OCI-LY7 (cell line): ENCODE measurements around the gene TECR. TPM values are rescaled to one million over a fixed set of nuclear protein-coding genes. Genes with fewer than 3 reads are reported as not detected.
"Not testable (repeated sequence)": the region's sequence is repeated elsewhere in the genome, so short reads cannot be mapped to it uniquely, and the experiment has no call there.

ENCODE experiments used
- BruUV-seq: library from RNA; stranded (reverse); fragments of 400-500 nt; replicated peaks from 2 replicates; lab custom pipeline; 2021; lab: Mats Ljungman, UMichigan
- CTCF ChIA-PET: fragments of 300-600 bp; sonication (Branson Sonifier 250); formaldehyde crosslinking; loops from one replicate; lab custom pipeline; 2022; ENCODE audit warnings: antibody characterized with exemption; ENCODE audit not compliant: unreplicated experiment; lab: Charles Lee
- POLR2A ChIA-PET: fragments of 300-600 bp; sonication (Branson Sonifier 250); formaldehyde crosslinking; loops from one replicate; lab custom pipeline; 2022; ENCODE audit warnings: antibody characterized with exemption; lab: Charles Lee
- DNase-seq: peaks from one replicate; pipeline ENCODE4 v3.0.0-alpha.2; 2015; ENCODE audit warnings: low spot score
- H2AFZ ChIP-seq: fragments of 200-600 bp; sonication (generic), shearing (Covaris generic); 2 replicates; pipeline ENCODE4 v1.6.1; 2014; ENCODE audit warnings: mild to moderate bottlenecking, antibody characterized with exemption, low read length, moderate library complexity
- H3K27ac ChIP-seq: fragments of 200-600 bp; sonication (generic); 2 replicates; pipeline ENCODE4 v1.5.1; 2014; ENCODE audit warnings: mixed run types, low read depth, mild to moderate bottlenecking, moderate library complexity, low read length, inconsistent platforms; ENCODE audit not compliant: poor library complexity, severe bottlenecking
- H3K36me3 ChIP-seq: fragments of 200-600 bp; sonication (generic); 2 replicates; pipeline ENCODE4 v1.6.1; 2014; ENCODE audit warnings: mild to moderate bottlenecking, antibody characterized with exemption, low read length, moderate library complexity, mixed read lengths; ENCODE audit not compliant: insufficient read depth
- H3K4me1 ChIP-seq: fragments of 200-600 bp; sonication (generic); 2 replicates; pipeline ENCODE4 v1.5.1; 2014; ENCODE audit warnings: mild to moderate bottlenecking, low read length; ENCODE audit not compliant: insufficient read depth, poor library complexity, severe bottlenecking
- H3K4me2 ChIP-seq: fragments of 200-600 bp; sonication (generic); 2 replicates; pipeline ENCODE4 v1.6.1; 2014; ENCODE audit warnings: mild to moderate bottlenecking, low read length
- H3K4me3 ChIP-seq: fragments of 200-600 bp; sonication (generic); 2 replicates; pipeline ENCODE4 v1.5.1; 2014; ENCODE audit warnings: mild to moderate bottlenecking, low read depth, low read length; ENCODE audit not compliant: poor library complexity, severe bottlenecking
- H3K79me2 ChIP-seq: fragments of 200-600 bp; sonication (generic); 2 replicates; pipeline ENCODE4 v1.6.1; 2016; ENCODE audit warnings: low read depth, mild to moderate bottlenecking, low read length, moderate library complexity, mixed read lengths; ENCODE audit not compliant: insufficient read depth
- H3K9me2 ChIP-seq: fragments of 200-600 bp; sonication (generic); 2 replicates; pipeline ENCODE4 v1.6.1; 2016; ENCODE audit warnings: mild to moderate bottlenecking, low read length, mixed read lengths; ENCODE audit not compliant: insufficient read depth
- H3K9me3 ChIP-seq: fragments of 200-600 bp; sonication (generic); 2 replicates; pipeline ENCODE4 v1.6.1; 2014; ENCODE audit warnings: mild to moderate bottlenecking, mixed run types, low read length, mixed read lengths
- H4K20me1 ChIP-seq: fragments of 200-600 bp; sonication (generic); 2 replicates; pipeline ENCODE4 v1.6.1; 2014; ENCODE audit warnings: mild to moderate bottlenecking, antibody characterized with exemption, low read length, moderate library complexity, mixed read lengths; ENCODE audit not compliant: insufficient read depth
- EZH2phosphoT487 ChIP-seq: fragments of 200-600 bp; sonication (generic); IDR thresholded peaks from 2 replicates; pipeline ENCODE4 v1.6.1; 2018; ENCODE audit warnings: low read depth, borderline replicate concordance, mild to moderate bottlenecking, mixed run types, antibody characterized with exemption, low read length, moderate library complexity, mixed read lengths
- intact Hi-C: fragments of 100-400 bp; cut with micrococcal nuclease; formaldehyde crosslinking; loops from one replicate; pipeline ENCODE4 v1.10.0; 2022; ENCODE audit not compliant: unreplicated experiment
- total RNA-seq, 2 experiments: library from RNA; depleted of rRNA in 1 of 2; stranded (reverse); fragments of >200 nt in 1 of 2; shearing (Covaris generic) in 1 of 2; gene quantifications; 2 replicates each; pipeline ENCODE4 v1.2.3, GENCODE V29; 2014 to 2022
- TF ChIP-seq, protein P1 (sequence below): fragments of 200-600 bp; sonication (generic); conservative IDR thresholded peaks from 2 replicates; pipeline ENCODE4 v1.5.1; 2014; ENCODE audit warnings: mild to moderate bottlenecking, antibody characterized with exemption, low read length, moderate library complexity, mixed read lengths

TECR gene
- total RNA-seq, 2 experiments from 2014 or later, result 81.4 to 128 TPM

DNA sequence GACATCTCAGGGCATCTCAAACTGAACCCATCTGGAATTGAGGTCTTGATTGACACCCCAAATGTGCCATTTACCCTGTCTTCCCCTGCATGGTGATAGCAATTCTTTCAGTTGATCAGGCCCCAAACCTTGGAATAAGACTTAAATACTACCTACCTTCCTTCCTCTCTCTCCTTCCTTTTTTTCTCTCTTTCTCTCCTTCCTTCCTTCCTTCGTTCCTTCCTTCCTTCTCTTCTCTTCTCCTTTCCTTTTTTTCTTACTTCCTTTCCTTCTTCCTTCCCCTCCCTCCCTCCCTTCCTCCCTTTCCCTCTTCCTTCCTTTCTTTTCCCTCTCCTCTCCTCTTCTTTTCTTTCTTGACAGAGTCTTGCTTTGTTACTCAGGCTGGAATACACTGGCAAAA is 26.1 kb upstream of the TECR start:
- Histone ChIP-seq H2AFZ (no peak overlapping the region), H3K36me3 (no peaks in the 10 kb centered on the region), H3K4me3 (no peak overlapping the region), H3K9me2 (no peaks in the 10 kb centered on the region), H3K27ac (no peak overlapping the region), H3K79me2 (no peaks in the 10 kb centered on the region), H4K20me1 (no peaks in the 10 kb centered on the region), H3K4me1 (peaks cover 21% of the 10 kb centered on the region), H3K9me3 (no peaks in the 10 kb centered on the region), H3K4me2 (no peak overlapping the region)
- ChIA-PET CTCF (no interaction called here), POLR2A (interaction anchor here (1.1 kb wide), 1 partner anchor 16 kb away, joined by 4 read pairs; no protein-coding TSS in a partner anchor)
- intact Hi-C loops, result no loop called here
- TF ChIP-seq, protein P1, sequence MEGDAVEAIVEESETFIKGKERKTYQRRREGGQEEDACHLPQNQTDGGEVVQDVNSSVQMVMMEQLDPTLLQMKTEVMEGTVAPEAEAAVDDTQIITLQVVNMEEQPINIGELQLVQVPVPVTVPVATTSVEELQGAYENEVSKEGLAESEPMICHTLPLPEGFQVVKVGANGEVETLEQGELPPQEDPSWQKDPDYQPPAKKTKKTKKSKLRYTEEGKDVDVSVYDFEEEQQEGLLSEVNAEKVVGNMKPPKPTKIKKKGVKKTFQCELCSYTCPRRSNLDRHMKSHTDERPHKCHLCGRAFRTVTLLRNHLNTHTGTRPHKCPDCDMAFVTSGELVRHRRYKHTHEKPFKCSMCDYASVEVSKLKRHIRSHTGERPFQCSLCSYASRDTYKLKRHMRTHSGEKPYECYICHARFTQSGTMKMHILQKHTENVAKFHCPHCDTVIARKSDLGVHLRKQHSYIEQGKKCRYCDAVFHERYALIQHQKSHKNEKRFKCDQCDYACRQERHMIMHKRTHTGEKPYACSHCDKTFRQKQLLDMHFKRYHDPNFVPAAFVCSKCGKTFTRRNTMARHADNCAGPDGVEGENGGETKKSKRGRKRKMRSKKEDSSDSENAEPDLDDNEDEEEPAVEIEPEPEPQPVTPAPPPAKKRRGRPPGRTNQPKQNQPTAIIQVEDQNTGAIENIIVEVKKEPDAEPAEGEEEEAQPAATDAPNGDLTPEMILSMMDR, result no peak
- TF ChIP-seq EZH2phosphoT487, result no peak
- no peak for DNase-seq
- no TSS peak for BruUV-seq

DNA sequence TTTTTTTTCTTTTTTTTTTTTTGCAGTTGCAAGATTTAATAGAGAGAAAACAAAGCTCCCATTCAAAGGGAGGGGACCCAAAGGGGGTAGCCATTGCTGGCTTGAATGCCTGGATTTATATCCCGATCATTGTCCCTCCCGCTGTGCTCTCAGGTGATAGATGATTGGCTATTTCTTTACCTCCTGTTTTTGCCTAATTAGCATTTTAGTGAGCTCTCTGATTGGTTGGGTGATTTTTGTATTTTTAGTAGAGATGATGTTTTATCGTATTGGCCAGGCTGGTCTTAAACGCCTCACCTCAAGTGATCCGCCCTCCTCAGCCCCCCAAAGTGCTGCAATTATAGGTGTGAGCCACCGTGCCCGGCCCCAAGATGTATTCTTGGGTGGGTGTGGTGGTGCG is 24.8 kb upstream of the TECR start:
- H3K4me3 ChIP-seq, H3K27ac ChIP-seq, H3K9me2 ChIP-seq, H3K4me2 ChIP-seq, H2AFZ ChIP-seq, DNase-seq, CTCF ChIA-PET, H3K9me3 ChIP-seq, BruUV-seq, intact Hi-C loops, H3K79me2 ChIP-seq, H4K20me1 ChIP-seq, H3K36me3 ChIP-seq: not testable (repeated sequence)
- H3K4me1 ChIP-seq, result peaks cover 21% of the 10 kb centered on the region
- POLR2A ChIA-PET, result interaction anchor here (0.7 to 1.2 kb wide), 4 partner anchors 9 to 18 kb away, joined by 3 to 5 read pairs (median 4); partner anchors contain the start of gene DNAJB1

DNA sequence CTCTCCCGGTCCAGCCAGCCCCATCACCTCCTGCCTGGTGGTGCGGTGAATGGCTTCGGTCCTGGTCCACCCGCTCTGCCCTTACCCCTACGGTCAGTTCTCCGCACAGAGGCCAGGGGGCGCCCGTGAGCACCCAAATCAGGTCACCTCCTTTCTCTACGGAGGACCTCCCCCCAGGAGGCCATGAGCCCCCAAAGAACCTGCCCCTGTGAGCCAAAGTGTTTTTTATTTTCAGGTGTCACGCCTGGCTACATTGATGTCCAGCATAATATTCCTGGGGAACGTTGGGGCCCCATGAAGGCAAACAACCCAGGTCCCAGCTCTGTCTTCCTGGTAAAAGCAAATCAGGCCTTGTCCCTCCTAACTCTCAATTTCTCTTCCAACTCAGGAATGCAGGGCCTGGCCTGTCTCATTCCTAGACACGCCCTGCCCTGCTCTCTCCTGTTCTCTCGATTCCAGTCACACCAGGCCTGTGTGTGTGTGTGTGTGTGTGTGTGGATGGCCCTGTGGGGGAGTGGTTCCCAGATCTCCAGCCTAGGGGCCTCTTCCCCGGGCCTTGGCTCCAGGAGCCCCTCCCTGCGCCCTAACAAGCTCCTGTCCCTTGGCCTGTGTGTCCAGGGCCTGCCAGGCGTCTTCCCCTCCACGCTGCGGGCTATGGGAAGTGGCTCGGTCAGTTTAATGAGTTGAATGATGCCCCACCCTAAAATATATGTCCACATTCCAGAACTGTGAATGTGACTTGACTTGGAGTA is 23.7 kb upstream of the TECR start:
- Histone ChIP-seq H3K4me1 (peaks cover 21% of the 10 kb centered on the region), H3K4me2 (no peak overlapping the region), H3K79me2 (no peaks in the 10 kb centered on the region), H3K27ac (no peak overlapping the region), H2AFZ (peak overlapping the region; percentile 53; the same call in 1 of the 2 replicates), H3K9me2 (no peaks in the 10 kb centered on the region), H3K9me3 (no peaks in the 10 kb centered on the region), H3K36me3 (no peaks in the 10 kb centered on the region), H4K20me1 (no peaks in the 10 kb centered on the region), H3K4me3 (no peak overlapping the region)
- CTCF ChIA-PET, result no interaction called here
- no TSS peak for BruUV-seq
- POLR2A ChIA-PET, result interaction anchor here (0.7 to 1.9 kb wide), 2 partner anchors 10 to 13 kb away, joined by 3 to 6 read pairs; partner anchors contain the start of genes DNAJB1 and GIPC1
- TF ChIP-seq EZH2phosphoT487, result no peak
- TF ChIP-seq, protein P1, result peak; percentile 90
- intact Hi-C loops, result loop anchor here (5.0 kb wide), 1 partner anchor 47 kb away; no protein-coding TSS in a partner anchor
- peak; percentile 73 for DNase-seq
